PFSK-1 (cell line): Measurements from ENCODE around the gene PCDHGA1.

Experiments used
- POLR2AphosphoS5 ChIP-seq: IDR thresholded peaks from 2 replicates; pipeline ENCODE4 v1.6.1; 2012; ENCODE audit warnings: low read depth, mild to moderate bottlenecking, control low read depth, low read length, moderate library complexity
- REST ChIP-seq, 2 experiments: IDR thresholded peaks; 2 replicates each; pipeline versions ENCODE4 v1.6.1 to v1.8.0; 2011 to 2012; ENCODE audit warnings: low read depth in 2 of 2, low read length in 2 of 2, control low read depth in 1 of 2, inconsistent platforms in 1 of 2, mild to moderate bottlenecking in 1 of 2, moderate library complexity in 1 of 2; ENCODE audit not compliant: insufficient read depth in 1 of 2
- TAF1 ChIP-seq: IDR thresholded peaks from 2 replicates; pipeline ENCODE4 v1.6.1; 2012; ENCODE audit warnings: low read length, control low read depth, borderline replicate concordance; ENCODE audit not compliant: insufficient read depth

GRCh38 chr5:141363952-141364660 is 33.8 kb downstream of the PCDHGA1 start, which contains the start of gene PCDHGA5:
- no peak for TF ChIP-seq POLR2AphosphoS5
- no peak for TF ChIP-seq TAF1
- no peak for TF ChIP-seq REST (IDR thresholded peaks at IDR 0.05; ENCODE audit: insufficient read depth in 1 of 2, low read depth in 2 of 2, low read length in 2 of 2)
